GM23248 (cell line): Measurements from ENCODE around the gene PSMC6. TPM values are rescaled to one million over a fixed set of nuclear protein-coding genes. Genes with fewer than 3 reads are reported as not detected.

ENCODE experiments used
- DNase-seq: peaks from one replicate; pipeline ENCODE4 v3.0.0-alpha.2; 2015
- H2AFZ ChIP-seq: fragments of 200-600 bp; sonication (generic); 2 replicates; pipeline ENCODE4 v1.6.1; 2016; ENCODE audit warnings: antibody characterized with exemption
- H3F3A ChIP-seq: fragments of 200-600 bp; sonication (generic); 2 replicates; pipeline ENCODE4 v1.6.1; 2016; ENCODE audit warnings: mild to moderate bottlenecking, antibody characterized with exemption, mixed run types; ENCODE audit not compliant: insufficient read depth
- H3K27ac ChIP-seq: fragments of 200-600 bp; sonication (generic); 2 replicates; pipeline ENCODE4 v1.5.1; 2016; ENCODE audit warnings: mild to moderate bottlenecking
- H3K27me3 ChIP-seq: fragments of 200-600 bp; sonication (generic); replicated peaks from 2 replicates; pipeline ENCODE4 v1.6.1; 2016; ENCODE audit warnings: mild to moderate bottlenecking; ENCODE audit not compliant: insufficient read depth
- H3K36me3 ChIP-seq: fragments of 200-600 bp; sonication (generic); 2 replicates; pipeline ENCODE4 v1.6.1; 2016; ENCODE audit warnings: low read depth, mild to moderate bottlenecking
- H3K4me1 ChIP-seq: fragments of 200-600 bp; sonication (generic); 2 replicates; pipeline ENCODE4 v1.6.1; 2016; ENCODE audit warnings: mild to moderate bottlenecking; ENCODE audit not compliant: insufficient read depth
- H3K4me2 ChIP-seq: fragments of 200-600 bp; sonication (generic); one replicate; pipeline ENCODE4 v1.6.1; 2016; ENCODE audit warnings: mild to moderate bottlenecking; ENCODE audit not compliant: unreplicated experiment
- H3K4me3 ChIP-seq: fragments of 200-600 bp; sonication (generic); 2 replicates; pipeline ENCODE4 v1.5.1; 2016; ENCODE audit warnings: mild to moderate bottlenecking
- H3K79me2 ChIP-seq: fragments of 200-600 bp; sonication (generic); 2 replicates; pipeline ENCODE4 v1.6.1; 2016; ENCODE audit warnings: mild to moderate bottlenecking; ENCODE audit not compliant: insufficient read depth
- H3K9ac ChIP-seq: fragments of 200-600 bp; sonication (generic); 2 replicates; pipeline ENCODE4 v1.6.1; 2016; ENCODE audit warnings: mild to moderate bottlenecking
- H3K9me2 ChIP-seq: fragments of 200-600 bp; sonication (generic); 2 replicates; pipeline ENCODE4 v1.6.1; 2016; ENCODE audit warnings: mixed run types, mild to moderate bottlenecking, moderate library complexity; ENCODE audit not compliant: insufficient read depth
- H3K9me3 ChIP-seq: fragments of 200-600 bp; sonication (generic); one replicate; pipeline ENCODE4 v1.6.1; 2017; ENCODE audit warnings: low read depth
- H4K20me1 ChIP-seq: fragments of 200-600 bp; sonication (generic); 2 replicates; pipeline ENCODE4 v1.6.0; 2016; ENCODE audit not compliant: insufficient read depth
- EZH2 ChIP-seq: fragments of 200-600 bp; sonication (generic); IDR thresholded peaks from 2 replicates; pipeline ENCODE4 v1.6.1; 2018; ENCODE audit warnings: antibody characterized with exemption, mild to moderate bottlenecking; ENCODE audit not compliant: insufficient read depth, poor library complexity, severe bottlenecking
- EZH2phosphoT487 ChIP-seq: fragments of 200-600 bp; sonication (generic); IDR thresholded peaks from 2 replicates; pipeline ENCODE4 v1.6.1; 2018; ENCODE audit warnings: antibody characterized with exemption, moderate library complexity, mild to moderate bottlenecking, low read depth; ENCODE audit not compliant: insufficient read depth
- WGBS, 2 experiments: methylation state at CpG; one replicate each; pipeline ENCODE4 v1.1.6; 2015 to 2017; ENCODE audit warnings: low lambda C conversion rate in 2 of 2, low coverage in 1 of 2; ENCODE audit errors: missing lambda C conversion rate in 2 of 2; 5-methylcytosine and 5-hydroxymethylcytosine counted together
- in situ Hi-C: fragments of 300-500 bp; cut with MboI; formaldehyde crosslinking; loops from 2 replicates; pipeline ENCODE4 v1.15.0; 2020
- polyA plus RNA-seq: library from polyadenylated mRNA; unstranded; fragments of >200 nt; fragmentation: Nextera tagmentation; extraction: Ambion mirVana; gene quantifications from 2 replicates; pipeline ENCODE4 v1.2.1, GENCODE V29; 2016
- total RNA-seq: library from RNA; depleted of rRNA; stranded (reverse); fragments of >200 nt; shearing (Covaris generic); gene quantifications from 2 replicates; pipeline ENCODE4 v1.2.3, GENCODE V29; 2014

The PSMC6 gene
- total and polyA plus RNA-seq, 2 experiments from 2014 or later = 98.8 to 108 TPM

DNA sequence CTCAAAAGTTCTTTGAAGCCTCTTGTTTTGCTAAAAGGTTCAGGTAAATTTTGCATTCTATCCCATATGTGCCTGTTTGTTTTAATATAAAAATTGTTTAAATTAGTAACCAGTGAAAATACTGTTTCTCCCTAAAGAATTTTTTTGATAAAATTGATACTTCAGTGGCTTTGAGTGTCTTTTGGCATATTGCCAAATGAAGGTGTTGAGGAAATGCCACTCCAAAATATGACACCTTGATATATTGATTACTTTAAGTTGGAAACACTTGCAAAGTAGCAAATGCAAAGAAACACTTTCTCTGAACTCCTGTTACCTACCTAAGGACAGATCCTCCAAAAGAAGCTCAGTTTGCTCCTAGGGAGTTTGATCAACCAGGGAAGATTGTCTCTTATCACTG is 31.4 kb downstream of the PSMC6 start:
- Histone ChIP-seq H3K27me3 (no peaks in the 10 kb centered on the region), H2AFZ (no peak overlapping the region), H3K79me2 (peaks cover 99% of the 10 kb centered on the region), H3K36me3 (no peaks in the 10 kb centered on the region), H3K9me3 (no peaks in the 10 kb centered on the region), H3K4me1 (peaks cover 22% of the 10 kb centered on the region), H3K27ac (no peak overlapping the region), H3K9ac (no peak overlapping the region), H3K9me2 (no peaks in the 10 kb centered on the region), H3K4me3 (no peak overlapping the region), H3K4me2 (no peak overlapping the region), H3F3A (peaks cover 20% of the 10 kb centered on the region), H4K20me1 (no peaks in the 10 kb centered on the region)
- no peak for DNase-seq
- in situ Hi-C loops = no loop called here
- TF ChIP-seq EZH2phosphoT487 (no peak), EZH2 (no peak)

DNA sequence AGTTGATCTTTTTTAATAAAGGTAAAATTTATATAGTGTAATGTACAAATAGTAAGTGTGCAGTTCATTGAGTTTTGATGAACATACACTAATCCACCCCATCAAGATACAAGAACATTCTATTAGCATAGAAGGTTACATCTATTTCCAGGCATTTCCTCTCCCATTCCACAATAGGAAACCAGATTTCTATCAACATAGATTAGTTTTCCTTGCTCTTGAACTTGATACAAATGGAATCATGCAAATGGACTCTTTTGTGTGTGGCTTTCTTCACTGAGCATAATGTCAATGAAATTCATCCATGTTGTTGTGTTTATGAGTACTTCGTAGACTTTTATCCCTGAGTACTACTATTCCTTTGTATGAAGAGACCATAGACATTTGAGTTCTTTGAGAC is 33.8 kb downstream of the PSMC6 start:
- no peak for TF ChIP-seq EZH2phosphoT487
- TF ChIP-seq EZH2 = no peak
- Histone ChIP-seq H4K20me1 (no peaks in the 10 kb centered on the region), H3K4me3 (no peak overlapping the region), H3K79me2 (peaks cover 97% of the 10 kb centered on the region), H3K27ac (no peak overlapping the region), H3K36me3 (peaks cover 5% of the 10 kb centered on the region; the same call in 1 of the 2 replicates), H3K9me3 (no peaks in the 10 kb centered on the region), H3K9me2 (no peaks in the 10 kb centered on the region), H3K4me1 (peaks cover 22% of the 10 kb centered on the region), H2AFZ (no peak overlapping the region), H3K9ac (no peak overlapping the region), H3K27me3 (no peaks in the 10 kb centered on the region), H3K4me2 (no peak overlapping the region), H3F3A (peaks cover 20% of the 10 kb centered on the region)
- in situ Hi-C loops = no loop called here
- WGBS, 2 experiments = 95 to 97% methylated on average over 1 of the region's 1 CpG
- DNase-seq = no peak

- TF ChIP-seq EZH2phosphoT487 (no peak), EZH2 (no peak)
- Histone ChIP-seq H3K9me3 (no peaks in the 10 kb centered on the region), H3K27ac (peak overlapping the region; percentile 67), H3K4me2 (peak overlapping the region; percentile 9), H3K4me3 (no peak overlapping the region), H3K36me3 (peaks cover 10% of the 10 kb centered on the region; the same call in 1 of the 2 replicates), H3K27me3 (no peaks in the 10 kb centered on the region), H3F3A (peaks cover 20% of the 10 kb centered on the region), H3K4me1 (peaks cover 15% of the 10 kb centered on the region), H2AFZ (peak overlapping the region; percentile 55; the same call in 1 of the 2 replicates), H4K20me1 (no peaks in the 10 kb centered on the region), H3K9ac (peak overlapping the region; percentile 26; the same call in 1 of the 2 replicates), H3K79me2 (peaks cover 92% of the 10 kb centered on the region), H3K9me2 (no peaks in the 10 kb centered on the region)
- no peak for DNase-seq
- in situ Hi-C loops = no loop called here
These were observed 34.9 kb downstream of the PSMC6 start for GRCh38 chr14:52741865-52742264.

- no peak overlapping the region for H3K27ac ChIP-seq
- no peaks in the 10 kb centered on the region for H3K27me3 ChIP-seq
- H3K9me3 ChIP-seq = no peaks in the 10 kb centered on the region
- in situ Hi-C loops = no loop called here
- no peak overlapping the region for H3K4me2 ChIP-seq
- H3K36me3 ChIP-seq = peaks cover 36% of the 10 kb centered on the region
- 88% methylated on average over 8 of the region's 8 CpGs for WGBS, 2 experiments
- no peaks in the 10 kb centered on the region for H4K20me1 ChIP-seq
- no peak for DNase-seq
- no peaks in the 10 kb centered on the region for H3F3A ChIP-seq
- TF ChIP-seq EZH2 (no peak), EZH2phosphoT487 (no peak)
- H3K4me3 ChIP-seq = no peak overlapping the region
- H3K9ac ChIP-seq = no peak overlapping the region
- no peaks in the 10 kb centered on the region for H3K9me2 ChIP-seq
- H2AFZ ChIP-seq = no peak overlapping the region
- no peaks in the 10 kb centered on the region for H3K4me1 ChIP-seq
- peaks cover 28% of the 10 kb centered on the region for H3K79me2 ChIP-seq
These were observed 41.8 kb downstream of the PSMC6 start for GRCh38 chr14:52748647-52749292.
